Tibial nerve (tissue), 4 donors: ENCODE measurements around the gene CNGA1.

ENCODE experiments used
- EP300 ChIP-seq, 2 donors: sonication (generic); formaldehyde crosslinking; IDR thresholded peaks; one replicate each; pipeline ENCODE4 v1.6.1; 2017; ENCODE audit warnings: antibody characterized with exemption in 2 of 2, mild to moderate bottlenecking in 1 of 2
- POLR2A ChIP-seq, 2 donors: fragments of 450-650 bp; IDR thresholded peaks; one replicate each; pipeline ENCODE4 v1.6.1; 2017; ENCODE audit warnings: antibody characterized with exemption in 2 of 2, mild to moderate bottlenecking in 2 of 2, moderate library complexity in 2 of 2
- TF ChIP-seq, protein P1 (sequence below), 5 experiments: fragments of 200-600 bp in 3 of 5; fragments of 450-650 bp in 2 of 5; sonication (generic) in 3 of 5; IDR thresholded peaks; one replicate each; pipeline ENCODE4 v1.5.1; 2016 to 2019; ENCODE audit warnings: antibody characterized with exemption in 5 of 5, mild to moderate bottlenecking in 3 of 5, moderate library complexity in 2 of 5

DNA sequence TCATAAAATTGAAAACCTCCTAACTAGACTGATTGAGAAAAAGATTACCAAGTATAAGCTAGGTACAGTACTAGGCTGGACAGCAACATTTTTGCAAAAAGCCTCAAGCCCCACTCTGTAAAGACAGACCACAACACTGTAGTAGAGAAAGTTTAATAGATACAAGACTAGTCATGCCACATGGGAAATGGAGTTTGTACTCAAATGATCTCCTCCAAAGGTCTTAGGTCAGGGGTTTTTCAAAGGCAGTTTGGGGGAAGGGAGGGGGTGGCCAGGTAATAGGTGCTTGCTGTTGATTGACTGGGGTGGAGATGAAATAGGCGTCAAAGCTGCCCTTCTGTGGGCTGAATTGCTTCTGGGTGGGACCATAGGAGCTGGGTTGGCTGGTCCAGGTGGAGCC, 14.2 kb downstream of the CNGA1 start:
- TF ChIP-seq, protein P1, sequence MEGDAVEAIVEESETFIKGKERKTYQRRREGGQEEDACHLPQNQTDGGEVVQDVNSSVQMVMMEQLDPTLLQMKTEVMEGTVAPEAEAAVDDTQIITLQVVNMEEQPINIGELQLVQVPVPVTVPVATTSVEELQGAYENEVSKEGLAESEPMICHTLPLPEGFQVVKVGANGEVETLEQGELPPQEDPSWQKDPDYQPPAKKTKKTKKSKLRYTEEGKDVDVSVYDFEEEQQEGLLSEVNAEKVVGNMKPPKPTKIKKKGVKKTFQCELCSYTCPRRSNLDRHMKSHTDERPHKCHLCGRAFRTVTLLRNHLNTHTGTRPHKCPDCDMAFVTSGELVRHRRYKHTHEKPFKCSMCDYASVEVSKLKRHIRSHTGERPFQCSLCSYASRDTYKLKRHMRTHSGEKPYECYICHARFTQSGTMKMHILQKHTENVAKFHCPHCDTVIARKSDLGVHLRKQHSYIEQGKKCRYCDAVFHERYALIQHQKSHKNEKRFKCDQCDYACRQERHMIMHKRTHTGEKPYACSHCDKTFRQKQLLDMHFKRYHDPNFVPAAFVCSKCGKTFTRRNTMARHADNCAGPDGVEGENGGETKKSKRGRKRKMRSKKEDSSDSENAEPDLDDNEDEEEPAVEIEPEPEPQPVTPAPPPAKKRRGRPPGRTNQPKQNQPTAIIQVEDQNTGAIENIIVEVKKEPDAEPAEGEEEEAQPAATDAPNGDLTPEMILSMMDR (IDR thresholded peaks at IDR 0.05), result no peak
- no peak for TF ChIP-seq POLR2A (IDR thresholded peaks at IDR 0.05)
- no peak for TF ChIP-seq EP300 (IDR thresholded peaks at IDR 0.05)
